ENCODE data around the gene SYT7.

Gene SYT7

GRCh38 chr11:61513143-61513765, 67.6 kb downstream of the SYT7 start:
- no peak for DNase-seq

- DNase-seq = no peak
These were observed 68.4 kb downstream of the SYT7 start for GRCh38 chr11:61512435-61512834.

GRCh38 chr11:61511383-61511782, 69.5 kb downstream of the SYT7 start:
- no peak for DNase-seq

- no peak for DNase-seq
These were observed 69.9 kb downstream of the SYT7 start for GRCh38 chr11:61510974-61511373.

- DNase-seq = no peak
These were observed 70.5 kb downstream of the SYT7 start for GRCh38 chr11:61510166-61510919.

- DNase-seq = peak; percentile 47
These were observed 71.5 kb downstream of the SYT7 start for GRCh38 chr11:61509043-61510029.

- peak; percentile 24 for DNase-seq
These were observed 72.7 kb downstream of the SYT7 start, which contains the start of gene LRRC10B for GRCh38 chr11:61507962-61508861. Gene LRRC10B (plus strand): TSS chr11:61508749. CDS start chr11:61508999, 250 bp downstream.

- DNase-seq = no peak
These were observed 73.7 kb downstream of the SYT7 start for GRCh38 chr11:61507012-61507768.

GRCh38 chr11:61505640-61506155, 75.2 kb downstream of the SYT7 start:
- no peak for DNase-seq

- DNase-seq = no peak
These were observed 75.8 kb downstream of the SYT7 start for GRCh38 chr11:61505106-61505505.

GRCh38 chr11:61503135-61503770, 77.6 kb downstream of the SYT7 start:
- DNase-seq = no peak

GRCh38 chr11:61502522-61502921, 78.4 kb downstream of the SYT7 start:
- DNase-seq = no peak

GRCh38 chr11:61499816-61500491, 80.9 kb downstream of the SYT7 start:
- DNase-seq = no peak

GRCh38 chr11:61498767-61499341, 82.0 kb downstream of the SYT7 start:
- no peak for DNase-seq

GRCh38 chr11:61497876-61498275, 83.0 kb downstream of the SYT7 start:
- DNase-seq = no peak

- DNase-seq = no peak
These were observed 83.4 kb downstream of the SYT7 start for GRCh38 chr11:61497473-61497872.

- no peak for DNase-seq
These were observed 84.1 kb downstream of the SYT7 start for GRCh38 chr11:61496602-61497400.

- no peak for DNase-seq
These were observed 84.9 kb downstream of the SYT7 start for GRCh38 chr11:61495801-61496601.

Measured in CD4-positive, alpha-beta T cell treated with Interleukin-17A for 4 hours (primary cell).